ENCODE data around the gene WDR31. TPM values are rescaled to one million over a fixed set of nuclear protein-coding genes. Genes with fewer than 3 reads are reported as not detected.

The WDR31 gene
- total and polyA plus RNA-seq, 8 donors, result 0.29 to 5.0 (median 1.3) TPM; not detected in 1

DNA sequence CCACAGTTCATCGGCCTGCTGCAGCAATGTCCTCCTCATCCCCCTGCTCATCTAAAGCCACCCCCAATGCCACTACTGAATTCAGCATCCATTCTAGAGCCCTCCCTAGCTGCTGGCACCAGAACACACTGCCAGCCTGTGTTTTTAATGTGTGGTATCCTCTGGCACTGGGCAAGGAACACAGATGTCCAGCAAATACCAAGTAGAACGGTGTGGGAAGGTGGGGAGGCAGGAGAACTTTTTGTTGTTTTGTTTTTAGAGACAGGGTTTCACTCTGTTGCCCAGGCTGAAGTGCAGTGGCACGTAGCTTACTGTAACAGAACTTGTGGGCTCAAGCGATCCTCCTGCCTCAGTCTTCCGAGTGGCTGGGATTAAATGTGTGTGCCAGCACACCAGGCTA is 32.0 kb upstream of the WDR31 start:
- intact Hi-C loops (cut with DNase I; ENCODE audit: low total_unique reads), result no loop called here
- Histone ChIP-seq H3K4me3 (no peak overlapping the region), H3K27me3 (no peaks in the 10 kb centered on the region), H3K27ac (no peak overlapping the region), H3K36me3 (peaks cover 14 to 33% (median 27%) of the 10 kb centered on the region in 4 donors), H3K4me1 (peaks cover 5 to 50% (median 46%) of the 10 kb centered on the region in 4 donors), H3K9me3 (no peaks in the 10 kb centered on the region)
- TF ChIP-seq, protein P1, sequence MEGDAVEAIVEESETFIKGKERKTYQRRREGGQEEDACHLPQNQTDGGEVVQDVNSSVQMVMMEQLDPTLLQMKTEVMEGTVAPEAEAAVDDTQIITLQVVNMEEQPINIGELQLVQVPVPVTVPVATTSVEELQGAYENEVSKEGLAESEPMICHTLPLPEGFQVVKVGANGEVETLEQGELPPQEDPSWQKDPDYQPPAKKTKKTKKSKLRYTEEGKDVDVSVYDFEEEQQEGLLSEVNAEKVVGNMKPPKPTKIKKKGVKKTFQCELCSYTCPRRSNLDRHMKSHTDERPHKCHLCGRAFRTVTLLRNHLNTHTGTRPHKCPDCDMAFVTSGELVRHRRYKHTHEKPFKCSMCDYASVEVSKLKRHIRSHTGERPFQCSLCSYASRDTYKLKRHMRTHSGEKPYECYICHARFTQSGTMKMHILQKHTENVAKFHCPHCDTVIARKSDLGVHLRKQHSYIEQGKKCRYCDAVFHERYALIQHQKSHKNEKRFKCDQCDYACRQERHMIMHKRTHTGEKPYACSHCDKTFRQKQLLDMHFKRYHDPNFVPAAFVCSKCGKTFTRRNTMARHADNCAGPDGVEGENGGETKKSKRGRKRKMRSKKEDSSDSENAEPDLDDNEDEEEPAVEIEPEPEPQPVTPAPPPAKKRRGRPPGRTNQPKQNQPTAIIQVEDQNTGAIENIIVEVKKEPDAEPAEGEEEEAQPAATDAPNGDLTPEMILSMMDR (IDR thresholded peaks at IDR 0.05), result no peak
- no peak for TF ChIP-seq POLR2AphosphoS5 (IDR thresholded peaks at IDR 0.05)
- no peak for TF ChIP-seq EP300 (IDR thresholded peaks at IDR 0.05)
- no peak for TF ChIP-seq POLR2A (IDR thresholded peaks at IDR 0.05)
- no peak for DNase-seq
- 79 to 88% (median 85%) methylated on average over 5 of the region's 5 CpGs for WGBS, 5 donors

DNA sequence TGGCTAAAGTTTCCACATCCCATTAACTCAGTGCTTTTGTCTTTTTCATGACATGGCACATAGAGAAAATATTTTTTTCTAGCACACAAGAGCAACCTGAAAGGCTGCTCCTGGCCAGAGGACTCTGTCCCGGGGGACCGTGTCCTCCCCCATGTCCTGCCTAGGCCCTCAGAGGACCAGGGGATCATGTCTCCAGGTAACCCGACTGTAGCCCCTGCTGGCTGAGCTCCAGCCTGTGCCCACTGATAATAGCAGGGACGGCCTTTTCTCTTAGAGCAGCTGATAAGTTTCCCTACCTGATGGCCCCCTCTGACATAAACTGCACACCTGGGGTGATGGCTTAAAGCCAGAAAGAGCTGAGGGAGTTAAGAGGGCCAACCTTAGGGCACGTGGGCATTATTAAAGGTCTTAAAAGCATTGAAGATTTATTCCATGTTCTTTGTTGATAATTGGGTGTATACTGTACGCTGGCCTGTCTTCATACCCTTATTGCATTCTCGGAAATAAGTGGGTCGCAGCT is 30.8 kb upstream of the WDR31 start:
- no peaks in the 10 kb centered on the region for H3K9me3 ChIP-seq
- intact Hi-C loops (cut with DNase I; ENCODE audit: low total_unique reads), result no loop called here
- peak overlapping the region in 3 of 5 donors; percentile 11 to 32 (median 18) for H3K27ac ChIP-seq
- TF ChIP-seq, protein P1 (IDR thresholded peaks at IDR 0.05), result no peak
- no peak for TF ChIP-seq POLR2AphosphoS5 (IDR thresholded peaks at IDR 0.05)
- TF ChIP-seq EP300 (IDR thresholded peaks at IDR 0.05), result no peak
- no peak for TF ChIP-seq POLR2A (IDR thresholded peaks at IDR 0.05)
- peak in 1 of 2 donors; percentile 37 for DNase-seq
- peaks cover 14 to 33% (median 29%) of the 10 kb centered on the region in 4 donors for H3K36me3 ChIP-seq
- H3K4me3 ChIP-seq, result no peak overlapping the region
- H3K27me3 ChIP-seq, result no peaks in the 10 kb centered on the region
- H3K4me1 ChIP-seq, result peaks cover 5 to 48% (median 42%) of the 10 kb centered on the region in 4 donors
- WGBS, 5 donors, result 48 to 69% (median 57%) methylated on average over 7 to 8 of the region's 8 CpGs

DNA sequence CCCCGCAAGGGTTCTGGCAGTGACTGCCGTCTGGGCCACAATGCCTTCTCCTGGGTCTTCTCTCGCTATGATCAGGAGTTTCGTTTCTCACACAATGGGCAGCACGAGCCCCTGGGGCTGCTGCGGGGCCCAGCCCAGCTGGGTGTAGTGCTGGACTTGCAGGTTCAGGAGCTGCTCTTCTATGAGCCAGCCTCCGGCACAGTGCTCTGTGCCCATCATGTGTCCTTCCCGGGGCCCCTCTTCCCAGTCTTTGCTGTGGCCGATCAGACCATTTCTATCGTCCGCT is 29.7 kb upstream of the WDR31 start:
- no peak for DNase-seq
- TF ChIP-seq POLR2A (IDR thresholded peaks at IDR 0.05) (no peak), POLR2AphosphoS5 (IDR thresholded peaks at IDR 0.05) (no peak), EP300 (IDR thresholded peaks at IDR 0.05) (no peak)
- TF ChIP-seq, protein P1 (IDR thresholded peaks at IDR 0.05), result no peak
- no peaks in the 10 kb centered on the region for H3K27me3 ChIP-seq
- H3K27ac ChIP-seq, result peak overlapping the region; percentile 56 to 73 (median 60)
- no peak overlapping the region for H3K4me3 ChIP-seq
- 40 to 72% (median 61%) methylated on average over 10 to 11 of the region's 11 CpGs for WGBS, 5 donors
- H3K4me1 ChIP-seq, result peaks cover under 1 to 37% (median 32%) of the 10 kb centered on the region in 4 donors
- intact Hi-C loops (cut with DNase I; ENCODE audit: low total_unique reads), result no loop called here
- H3K9me3 ChIP-seq, result no peaks in the 10 kb centered on the region
- H3K36me3 ChIP-seq, result peaks cover 14 to 27% (median 24%) of the 10 kb centered on the region in 4 donors

DNA sequence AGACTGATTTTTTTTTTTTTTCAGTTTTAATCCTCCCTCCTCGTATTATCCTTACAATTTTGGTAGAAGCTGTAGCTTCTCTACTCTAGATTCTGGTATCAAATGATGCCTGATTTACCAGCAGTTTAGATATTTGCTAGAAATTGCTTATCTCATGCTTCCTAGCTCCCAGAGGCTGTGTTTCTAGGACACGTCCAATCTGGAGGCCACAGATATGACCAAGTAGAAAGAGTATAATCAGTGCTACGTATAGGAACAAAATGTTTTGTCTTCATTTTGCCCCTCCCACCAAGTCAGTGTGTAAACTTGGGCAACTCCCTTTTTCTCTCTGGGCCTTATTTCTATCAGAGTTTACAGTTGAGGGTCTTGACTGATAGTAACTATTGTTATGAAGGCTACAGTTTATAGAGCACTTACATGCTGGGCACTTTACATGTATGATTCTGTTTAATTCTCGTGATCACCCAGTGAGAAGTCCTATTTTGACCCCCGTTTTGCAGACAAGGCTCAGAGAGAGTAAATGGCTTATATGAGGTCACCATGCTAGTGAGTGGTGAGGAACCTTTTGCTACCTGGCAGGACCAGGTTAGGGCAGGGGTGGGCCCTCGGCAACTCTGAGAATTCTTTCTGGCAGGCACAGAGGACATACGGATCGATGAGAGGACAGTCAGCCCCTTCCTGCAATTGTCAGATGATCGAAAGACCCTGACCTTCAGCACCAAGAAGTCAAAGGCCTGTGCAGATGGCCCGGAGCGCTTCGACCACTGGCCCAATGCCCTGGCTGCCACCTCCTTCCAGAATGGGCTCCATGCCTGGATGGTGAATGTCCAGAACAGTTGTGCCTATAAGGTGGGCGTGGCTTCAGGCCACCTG is 29.1 kb upstream of the WDR31 start:
- WGBS, 5 donors, result 48 to 67% (median 57%) methylated on average over 13 of the region's 13 CpGs
- Histone ChIP-seq H3K36me3 (peaks cover 14 to 21% (median 18%) of the 10 kb centered on the region in 4 donors), H3K9me3 (no peaks in the 10 kb centered on the region), H3K27me3 (no peaks in the 10 kb centered on the region), H3K27ac (peak overlapping the region; percentile 56 to 73 (median 60)), H3K4me1 (peaks cover 0 to 32% (median 28%) of the 10 kb centered on the region in 4 donors), H3K4me3 (no peak overlapping the region)
- peak; percentile 58 to 82 for DNase-seq
- intact Hi-C loops (cut with DNase I; ENCODE audit: low total_unique reads), result no loop called here
- TF ChIP-seq POLR2A (IDR thresholded peaks at IDR 0.05), result no peak
- no peak for TF ChIP-seq EP300 (IDR thresholded peaks at IDR 0.05)
- TF ChIP-seq, protein P1 (IDR thresholded peaks at IDR 0.05), result no peak
- no peak for TF ChIP-seq POLR2AphosphoS5 (IDR thresholded peaks at IDR 0.05)

All from stomach (tissue), 9 donors.